Measurements from ENCODE around the gene KDM5A. TPM values are rescaled to one million over a fixed set of nuclear protein-coding genes. Genes with fewer than 3 reads are reported as not detected.

KDM5A gene
- total and polyA plus RNA-seq, 2 donors from 2014 or later: 4.5 to 76.6 TPM

- H3K36me3 ChIP-seq (ENCODE audit: control insufficient read depth in 2 of 3, insufficient read depth in 3 of 3, low read length in 3 of 3): peaks cover 0 to 4% (median 3%) of the 10 kb centered on the region in 3 donors
- no peak for FAIRE-seq
- H3K4me1 ChIP-seq (ENCODE audit: control insufficient read depth in 2 of 3, insufficient read depth in 2 of 3, low read depth in 1 of 3, low read length in 3 of 3): no peaks in the 10 kb centered on the region
- no peaks in the 10 kb centered on the region for H3K9me3 ChIP-seq (ENCODE audit: control insufficient read depth in 2 of 3, insufficient read depth in 1 of 3, low read length in 3 of 3)
- no peak for DNase-seq
- H3K9ac ChIP-seq (ENCODE audit: low read length in 3 of 3): no peak overlapping the region
- H3K4me3 ChIP-seq (ENCODE audit: low read length in 3 of 3): no peak overlapping the region
- no peaks in the 10 kb centered on the region for H3K27me3 ChIP-seq (ENCODE audit: control insufficient read depth, insufficient read depth, low read length)
- intact Hi-C loops (cut with DNase I): no loop called here
- H3K27ac ChIP-seq (ENCODE audit: low read depth in 2 of 2, low read length in 2 of 2): no peak overlapping the region
- no peak for TF ChIP-seq CTCF (IDR thresholded peaks at IDR 0.05; ENCODE audit: borderline replicate concordance, extremely low read depth, insufficient read depth)
Measured at GRCh38 chr12:418432-418831, 29.3 kb upstream of the KDM5A start.

- Histone ChIP-seq H3K36me3 (ENCODE audit: control insufficient read depth in 2 of 3, insufficient read depth in 3 of 3, low read length in 3 of 3) (peaks cover 0 to 4% (median 3%) of the 10 kb centered on the region in 3 donors), H3K9me3 (ENCODE audit: control insufficient read depth in 2 of 3, insufficient read depth in 1 of 3, low read length in 3 of 3) (no peaks in the 10 kb centered on the region), H3K27me3 (ENCODE audit: control insufficient read depth, insufficient read depth, low read length) (no peaks in the 10 kb centered on the region), H3K27ac (ENCODE audit: low read depth in 2 of 2, low read length in 2 of 2) (no peak overlapping the region), H3K4me1 (ENCODE audit: control insufficient read depth in 2 of 3, insufficient read depth in 2 of 3, low read depth in 1 of 3, low read length in 3 of 3) (no peaks in the 10 kb centered on the region), H3K4me3 (ENCODE audit: low read length in 3 of 3) (no peak overlapping the region), H3K9ac (ENCODE audit: low read length in 3 of 3) (no peak overlapping the region)
- TF ChIP-seq CTCF (IDR thresholded peaks at IDR 0.05; ENCODE audit: borderline replicate concordance, extremely low read depth, insufficient read depth): no peak
- no peak for DNase-seq
- no peak for FAIRE-seq
- intact Hi-C loops (cut with DNase I): no loop called here
Measured at GRCh38 chr12:414859-415258, 25.7 kb upstream of the KDM5A start.

- intact Hi-C loops (cut with DNase I): no loop called here
- H3K27me3 ChIP-seq (ENCODE audit: control insufficient read depth, insufficient read depth, low read length): no peaks in the 10 kb centered on the region
- peak overlapping the region; percentile 81 to 97 (median 90) for H3K9ac ChIP-seq (ENCODE audit: low read length in 3 of 3)
- H3K4me1 ChIP-seq (ENCODE audit: control insufficient read depth in 2 of 3, insufficient read depth in 2 of 3, low read depth in 1 of 3, low read length in 3 of 3): peaks cover 0 to 3% (median 0%) of the 10 kb centered on the region in 3 donors
- no peaks in the 10 kb centered on the region for H3K9me3 ChIP-seq (ENCODE audit: control insufficient read depth in 2 of 3, insufficient read depth in 1 of 3, low read length in 3 of 3)
- DNase-seq: peak in 2 of 5 donors; percentile 52 to 68
- FAIRE-seq: no peak
- no peaks in the 10 kb centered on the region for H3K36me3 ChIP-seq (ENCODE audit: control insufficient read depth in 2 of 3, insufficient read depth in 3 of 3, low read length in 3 of 3)
- no peak for TF ChIP-seq CTCF (IDR thresholded peaks at IDR 0.05; ENCODE audit: borderline replicate concordance, extremely low read depth, insufficient read depth)
- H3K27ac ChIP-seq (ENCODE audit: low read depth in 2 of 2, low read length in 2 of 2): no peak overlapping the region
- H3K4me3 ChIP-seq (ENCODE audit: low read length in 3 of 3): peak overlapping the region; percentile 96 to 98 (median 97)
Measured at GRCh38 chr12:402029-402389, 12.9 kb upstream of the KDM5A start.

Measured in kidney (tissue), 14 donors.